Neural cell (in vitro differentiated cells): ENCODE results near the gene ISCA2.

Experiments
- EP300 ChIP-seq: fragments of 450-650 bp; conservative IDR thresholded peaks from 2 replicates; pipeline ENCODE4 v1.6.1; 2014; ENCODE audit warnings: antibody characterized with exemption, mild to moderate bottlenecking, moderate library complexity; ENCODE audit not compliant: poor library complexity, severe bottlenecking
- EZH2 ChIP-seq: fragments of 200-600, 300-800 bp; shearing (Covaris generic), sonication (generic); IDR thresholded peaks from 2 replicates; pipeline ENCODE4 v1.6.1; 2014; ENCODE audit warnings: antibody characterized with exemption, low read length, borderline replicate concordance, mild to moderate bottlenecking; ENCODE audit not compliant: insufficient read depth, poor library complexity, severe bottlenecking
- MXI1 ChIP-seq: fragments of 450-650 bp; conservative IDR thresholded peaks from 2 replicates; pipeline ENCODE4 v1.6.1; 2014; ENCODE audit warnings: antibody characterized with exemption, mild to moderate bottlenecking; ENCODE audit not compliant: poor library complexity, severe bottlenecking
- POLR2AphosphoS5 ChIP-seq: IDR thresholded peaks from 2 replicates; pipeline ENCODE4 v1.6.1; 2012
- RAD21 ChIP-seq: fragments of 450-650 bp; conservative IDR thresholded peaks from 2 replicates; pipeline ENCODE4 v1.6.1; 2014; ENCODE audit warnings: antibody characterized with exemption, mild to moderate bottlenecking, moderate library complexity
- REST ChIP-seq: IDR thresholded peaks from 2 replicates; pipeline ENCODE4 v1.6.1; 2012; ENCODE audit warnings: borderline replicate concordance
- SMC3 ChIP-seq: fragments of 450-650 bp; conservative IDR thresholded peaks from 2 replicates; pipeline ENCODE4 v1.6.1; 2014; ENCODE audit warnings: antibody characterized with exemption, mild to moderate bottlenecking, moderate library complexity; ENCODE audit not compliant: poor library complexity
- TAF1 ChIP-seq: IDR thresholded peaks from 2 replicates; pipeline ENCODE4 v1.6.1; 2012; ENCODE audit warnings: low read depth
- TF ChIP-seq, protein P1 (sequence below): fragments of 450-650 bp; IDR thresholded peaks from 2 replicates; pipeline ENCODE4 v1.5.1; 2014; ENCODE audit warnings: antibody characterized with exemption, mild to moderate bottlenecking, moderate library complexity; ENCODE audit not compliant: poor library complexity, severe bottlenecking

- TF ChIP-seq POLR2AphosphoS5 (no peak), EP300 (no peak), SMC3 (no peak), EZH2 (no peak), REST (no peak), RAD21 (no peak), MXI1 (no peak), TAF1 (no peak)
- TF ChIP-seq, protein P1, sequence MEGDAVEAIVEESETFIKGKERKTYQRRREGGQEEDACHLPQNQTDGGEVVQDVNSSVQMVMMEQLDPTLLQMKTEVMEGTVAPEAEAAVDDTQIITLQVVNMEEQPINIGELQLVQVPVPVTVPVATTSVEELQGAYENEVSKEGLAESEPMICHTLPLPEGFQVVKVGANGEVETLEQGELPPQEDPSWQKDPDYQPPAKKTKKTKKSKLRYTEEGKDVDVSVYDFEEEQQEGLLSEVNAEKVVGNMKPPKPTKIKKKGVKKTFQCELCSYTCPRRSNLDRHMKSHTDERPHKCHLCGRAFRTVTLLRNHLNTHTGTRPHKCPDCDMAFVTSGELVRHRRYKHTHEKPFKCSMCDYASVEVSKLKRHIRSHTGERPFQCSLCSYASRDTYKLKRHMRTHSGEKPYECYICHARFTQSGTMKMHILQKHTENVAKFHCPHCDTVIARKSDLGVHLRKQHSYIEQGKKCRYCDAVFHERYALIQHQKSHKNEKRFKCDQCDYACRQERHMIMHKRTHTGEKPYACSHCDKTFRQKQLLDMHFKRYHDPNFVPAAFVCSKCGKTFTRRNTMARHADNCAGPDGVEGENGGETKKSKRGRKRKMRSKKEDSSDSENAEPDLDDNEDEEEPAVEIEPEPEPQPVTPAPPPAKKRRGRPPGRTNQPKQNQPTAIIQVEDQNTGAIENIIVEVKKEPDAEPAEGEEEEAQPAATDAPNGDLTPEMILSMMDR: no peak
These were observed 33.5 kb downstream of the ISCA2 start for GRCh38 chr14:74526854-74527585.
